HepG2 (cell line): ENCODE data around the gene ASTN2. TPM values are rescaled to one million over a fixed set of nuclear protein-coding genes. Genes with fewer than 3 reads are reported as not detected.

Experiments
- ATAC-seq: fragments of 200-7000 bp; cut with Tn5 transposase; 3 replicates; pipeline ENCODE4 v1.9.1; 2020; ENCODE audit warnings: mild to moderate bottlenecking, moderate library complexity
- BruUV-seq: library from RNA; stranded (reverse); fragments of 400-500 nt; replicated peaks from 2 replicates; lab custom pipeline; 2021; lab: Mats Ljungman, UMichigan
- CTCF ChIA-PET: fragments of 300-600 bp; formaldehyde crosslinking; extraction: SDS; loops from one replicate; lab custom pipeline; 2021; ENCODE audit warnings: low total read pairs, inconsistent platforms, low intra/inter-chr PET ratio; lab: Yijun Ruan, JAX
- POLR2A ChIA-PET: fragments of 350-600 bp; sonication (Branson Sonifier 250); formaldehyde crosslinking; loops from one replicate; lab custom pipeline; 2020; ENCODE audit warnings: antibody characterized with exemption, inconsistent platforms; lab: Yijun Ruan, JAX
- DNase-seq: peaks from one replicate; pipeline ENCODE4 v3.0.0-alpha.2; 2015; ENCODE audit warnings: low spot score
- FAIRE-seq: peaks from 3 replicates; lab custom pipeline; 2011; peaks lifted over from hg19 to GRCh38; lab: Jason Lieb, UNC
- H2AFZ ChIP-seq: one replicate; pipeline ENCODE4 v1.6.1; 2011; ENCODE audit warnings: low read length, inconsistent platforms
- H3K27ac ChIP-seq: fragments of 300-600 bp; 3 replicates; pipeline ENCODE4 v1.8.0; 2011; ENCODE audit warnings: mixed run types, mild to moderate bottlenecking, mixed read lengths, low read length, inconsistent platforms; ENCODE audit not compliant: insufficient read depth; ENCODE audit errors: extremely low read length
- H3K27me3 ChIP-seq, 2 experiments: fragments of 200-600 bp in 1 of 2; 2 replicates in 1 of 2; 3 replicates in 1 of 2; pipeline versions ENCODE4 v1.6.0 to v1.8.0; 2011; ENCODE audit warnings: low read length in 2 of 2, mild to moderate bottlenecking in 2 of 2, moderate library complexity in 2 of 2, inconsistent platforms in 1 of 2; ENCODE audit not compliant: insufficient read depth in 2 of 2, control insufficient read depth in 1 of 2
- H3K36me3 ChIP-seq, 2 experiments: fragments of 200-600 bp in 1 of 2; replicated peaks in 1 of 2; 2 replicates in 1 of 2; 3 replicates in 1 of 2; pipeline versions ENCODE4 v1.5.1 to v1.8.0; 2011; ENCODE audit warnings: low read length in 2 of 2, inconsistent platforms in 1 of 2; ENCODE audit not compliant: insufficient read depth in 2 of 2, control insufficient read depth in 1 of 2
- H3K4me1 ChIP-seq: 2 replicates; pipeline ENCODE4 v1.5.1; 2012; ENCODE audit warnings: low read length, inconsistent platforms; ENCODE audit not compliant: insufficient read depth
- H3K4me2 ChIP-seq: 2 replicates; pipeline ENCODE4 v1.6.0; 2011; ENCODE audit warnings: low read depth, low read length, inconsistent platforms
- H3K4me3 ChIP-seq, 3 experiments: fragments of 200-600 bp in 1 of 3; sonication (generic), shearing (Covaris generic) in 1 of 3; replicated peaks in 1 of 3; 2 replicates each; pipeline ENCODE4 v1.5.1; 2011 to 2016; ENCODE audit warnings: low read length in 3 of 3, inconsistent platforms in 2 of 3, low read depth in 2 of 3, mild to moderate bottlenecking in 2 of 3, control low read depth in 1 of 3, mixed read lengths in 1 of 3; ENCODE audit not compliant: insufficient read depth in 1 of 3
- H3K79me2 ChIP-seq: one replicate; pipeline ENCODE4 v1.6.1; 2011; ENCODE audit warnings: low read length, inconsistent platforms; ENCODE audit not compliant: insufficient read depth
- H3K9ac ChIP-seq: 2 replicates; pipeline ENCODE4 v1.6.0; 2011; ENCODE audit warnings: mild to moderate bottlenecking, low read depth, low read length, inconsistent platforms; ENCODE audit not compliant: insufficient read depth
- H3K9me3 ChIP-seq: 2 replicates; pipeline ENCODE4 v1.5.1; 2012; ENCODE audit warnings: mild to moderate bottlenecking, low read length
- H4K20me1 ChIP-seq: 2 replicates; pipeline ENCODE4 v1.6.0; 2011; ENCODE audit warnings: inconsistent platforms, mild to moderate bottlenecking, low read length, moderate library complexity; ENCODE audit not compliant: insufficient read depth
- EZH2 ChIP-seq: conservative IDR thresholded peaks from 2 replicates; pipeline ENCODE4 v1.6.1; 2012; ENCODE audit warnings: mild to moderate bottlenecking, low read depth, low read length, moderate library complexity
- ZNF562 ChIP-seq: sonication (generic); formaldehyde crosslinking; IDR thresholded peaks from 2 replicates; pipeline ENCODE4 v1.8.0; 2022; ENCODE audit warnings: missing genetic modification reagents, borderline replicate concordance
- WGBS: methylation state at CpG from one replicate; pipeline ENCODE4 v1.1.6; 2017; ENCODE audit warnings: low lambda C conversion rate; 5-methylcytosine and 5-hydroxymethylcytosine counted together
- in situ Hi-C: cut with HindIII; loops from 2 replicates; pipeline ENCODE4 v1.10.0; 2017; ENCODE audit warnings: low pct_unique_long_range_greater_than_20kb; ENCODE audit not compliant: extremely low pct_ligation_motif_present
- intact Hi-C: fragments of 100-400 bp; cut with micrococcal nuclease; formaldehyde crosslinking; loops from one replicate; pipeline ENCODE4 v1.10.0; 2022; ENCODE audit not compliant: unreplicated experiment
- polyA plus RNA-seq, 8 experiments: library from polyadenylated mRNA; depleted of rRNA in 3 of 8; stranded (reverse) in 7 of 8; unstranded in 1 of 8; fragments of >200 nt; fragmentation: Illumina TruSeq in 4 of 8; extraction: Trizol in 4 of 8; gene quantifications; 2 replicates each; pipeline versions ENCODE4 v1.2.1 to v1.2.3, GENCODE V29; 2011 to 2016; ENCODE audit warnings: low read depth in 4 of 8, missing spikeins in 1 of 8, mixed read lengths in 1 of 8; ENCODE audit not compliant: insufficient read depth in 1 of 8
- total RNA-seq, 5 experiments: library from RNA; depleted of rRNA; stranded (reverse); fragments of >200 nt; fragmentation: Illumina TruSeq; extraction: Trizol; gene quantifications; 2 replicates each; pipeline ENCODE4 v1.2.3, GENCODE V29; 2016; ENCODE audit warnings: low read depth in 1 of 5
- TF ChIP-seq, protein P1 (sequence below), 2 experiments: IDR thresholded peaks; 2 replicates each; pipeline ENCODE4 v1.6.1; 2011 to 2012; ENCODE audit warnings: low read length in 2 of 2, borderline replicate concordance in 1 of 2, low read depth in 1 of 2, mild to moderate bottlenecking in 1 of 2, moderate library complexity in 1 of 2

ASTN2 gene
- total and polyA plus RNA-seq, 2 of the 13 experiments (the other 11 are each of a cell fraction or from before 2014, with no cell fraction given): 5.2 to 13.5 TPM

DNA sequence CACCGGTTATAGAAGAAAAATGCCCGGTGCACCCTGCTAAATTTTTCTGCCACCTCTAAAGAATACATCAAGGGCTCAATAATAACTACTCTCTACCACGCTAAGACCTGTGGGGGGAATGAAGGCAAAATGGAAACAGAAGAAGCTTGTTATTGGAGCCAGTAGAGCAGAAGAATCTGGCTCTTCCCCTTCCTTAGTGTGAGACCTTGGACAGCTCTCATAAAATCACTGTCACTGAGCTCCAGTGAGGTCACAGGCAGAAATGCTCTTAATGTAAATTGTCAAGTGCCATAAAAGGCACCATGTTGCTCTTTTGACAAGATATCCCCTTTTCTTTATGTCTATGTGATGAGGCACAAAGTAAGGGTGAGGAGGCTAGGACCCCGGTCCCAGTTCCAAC, 74.4 kb downstream of the ASTN2 start:
- 10% methylated on average over 4 of the region's 4 CpGs for WGBS

More for the DNA sequence above, 74.4 kb downstream of the ASTN2 start:
- ATAC-seq: no peak
- Histone ChIP-seq H3K27ac (no peak overlapping the region), H3K9ac (no peak overlapping the region), H2AFZ (no peak overlapping the region), H3K4me3 (no peak overlapping the region), H3K27me3 (no peaks in the 10 kb centered on the region), H3K4me1 (no peaks in the 10 kb centered on the region), H3K79me2 (no peaks in the 10 kb centered on the region), H3K4me2 (no peak overlapping the region), H3K9me3 (no peaks in the 10 kb centered on the region), H4K20me1 (no peaks in the 10 kb centered on the region), H3K36me3 (no peaks in the 10 kb centered on the region)
- TF ChIP-seq EZH2 (no peak), ZNF562 (CRISPR knock-in tag) (no peak)
- TF ChIP-seq, protein P1, sequence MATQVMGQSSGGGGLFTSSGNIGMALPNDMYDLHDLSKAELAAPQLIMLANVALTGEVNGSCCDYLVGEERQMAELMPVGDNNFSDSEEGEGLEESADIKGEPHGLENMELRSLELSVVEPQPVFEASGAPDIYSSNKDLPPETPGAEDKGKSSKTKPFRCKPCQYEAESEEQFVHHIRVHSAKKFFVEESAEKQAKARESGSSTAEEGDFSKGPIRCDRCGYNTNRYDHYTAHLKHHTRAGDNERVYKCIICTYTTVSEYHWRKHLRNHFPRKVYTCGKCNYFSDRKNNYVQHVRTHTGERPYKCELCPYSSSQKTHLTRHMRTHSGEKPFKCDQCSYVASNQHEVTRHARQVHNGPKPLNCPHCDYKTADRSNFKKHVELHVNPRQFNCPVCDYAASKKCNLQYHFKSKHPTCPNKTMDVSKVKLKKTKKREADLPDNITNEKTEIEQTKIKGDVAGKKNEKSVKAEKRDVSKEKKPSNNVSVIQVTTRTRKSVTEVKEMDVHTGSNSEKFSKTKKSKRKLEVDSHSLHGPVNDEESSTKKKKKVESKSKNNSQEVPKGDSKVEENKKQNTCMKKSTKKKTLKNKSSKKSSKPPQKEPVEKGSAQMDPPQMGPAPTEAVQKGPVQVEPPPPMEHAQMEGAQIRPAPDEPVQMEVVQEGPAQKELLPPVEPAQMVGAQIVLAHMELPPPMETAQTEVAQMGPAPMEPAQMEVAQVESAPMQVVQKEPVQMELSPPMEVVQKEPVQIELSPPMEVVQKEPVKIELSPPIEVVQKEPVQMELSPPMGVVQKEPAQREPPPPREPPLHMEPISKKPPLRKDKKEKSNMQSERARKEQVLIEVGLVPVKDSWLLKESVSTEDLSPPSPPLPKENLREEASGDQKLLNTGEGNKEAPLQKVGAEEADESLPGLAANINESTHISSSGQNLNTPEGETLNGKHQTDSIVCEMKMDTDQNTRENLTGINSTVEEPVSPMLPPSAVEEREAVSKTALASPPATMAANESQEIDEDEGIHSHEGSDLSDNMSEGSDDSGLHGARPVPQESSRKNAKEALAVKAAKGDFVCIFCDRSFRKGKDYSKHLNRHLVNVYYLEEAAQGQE (IDR thresholded peaks at IDR 0.05; ENCODE audit: borderline replicate concordance in 1 of 2, low read depth in 1 of 2, low read length in 2 of 2): peak in 1 of 2 experiments; percentile 53; a peak in 1 of 4 replicates
- no peak for DNase-seq
- ChIA-PET POLR2A (no interaction called here), CTCF (no interaction called here)
- FAIRE-seq: no peak
- in situ Hi-C loops: no loop called here
- no TSS peak for BruUV-seq
- intact Hi-C loops: no loop called here
